Trophoblast cell (in vitro differentiated cells and primary cell): ENCODE results near the gene ELAC1.

Experiments
- DNase-seq, 2 donors: peaks; one replicate each; pipeline ENCODE4 v3.0.0-alpha.2; 2016
- H2AFZ ChIP-seq: 2 replicates; pipeline ENCODE4 v1.6.1; 2013; ENCODE audit warnings: low read length, moderate library complexity, mild to moderate bottlenecking; ENCODE audit not compliant: insufficient read depth, poor library complexity
- H2AK5ac ChIP-seq: 2 replicates; pipeline ENCODE4 v1.6.1; 2013; ENCODE audit warnings: mild to moderate bottlenecking, low read length
- H2BK120ac ChIP-seq: 2 replicates; pipeline ENCODE4 v1.6.1; 2013; ENCODE audit warnings: low read length, mild to moderate bottlenecking, moderate library complexity; ENCODE audit not compliant: insufficient read depth, poor library complexity
- H2BK12ac ChIP-seq: 2 replicates; pipeline ENCODE4 v1.6.1; 2013; ENCODE audit warnings: mild to moderate bottlenecking, low read length, moderate library complexity
- H2BK5ac ChIP-seq: 2 replicates; pipeline ENCODE4 v1.6.1; 2013; ENCODE audit warnings: low read length, low read depth, moderate library complexity, mild to moderate bottlenecking; ENCODE audit not compliant: poor library complexity
- H3K14ac ChIP-seq: 2 replicates; pipeline ENCODE4 v1.6.1; 2013; ENCODE audit warnings: mild to moderate bottlenecking, low read length
- H3K18ac ChIP-seq: 2 replicates; pipeline ENCODE4 v1.6.1; 2013; ENCODE audit warnings: mild to moderate bottlenecking, low read length
- H3K23ac ChIP-seq: 2 replicates; pipeline ENCODE4 v1.6.1; 2013; ENCODE audit warnings: low read length
- H3K27ac ChIP-seq: 2 replicates; pipeline ENCODE4 v1.5.1; 2013; ENCODE audit warnings: low read depth, mild to moderate bottlenecking, inconsistent platforms, low read length, moderate library complexity
- H3K27me3 ChIP-seq: 2 replicates; pipeline ENCODE4 v1.6.1; 2013; ENCODE audit warnings: inconsistent platforms, mild to moderate bottlenecking, low read length, moderate library complexity; ENCODE audit not compliant: insufficient read depth
- H3K36me3 ChIP-seq, 2 experiments: 1 replicate in 1 of 2; 2 replicates in 1 of 2; pipeline ENCODE4 v1.6.1; 2013; ENCODE audit warnings: low read length in 2 of 2, mild to moderate bottlenecking in 2 of 2, moderate library complexity in 1 of 2; ENCODE audit not compliant: insufficient read depth in 2 of 2, control insufficient read depth in 1 of 2
- H3K4ac ChIP-seq: 2 replicates; pipeline ENCODE4 v1.6.1; 2013; ENCODE audit warnings: low read depth, mild to moderate bottlenecking, low read length, moderate library complexity
- H3K4me1 ChIP-seq, 2 experiments: 1 replicate in 1 of 2; 2 replicates in 1 of 2; pipeline ENCODE4 v1.6.1; 2013; ENCODE audit warnings: low read length in 2 of 2, mild to moderate bottlenecking in 2 of 2, moderate library complexity in 1 of 2; ENCODE audit not compliant: insufficient read depth in 2 of 2, control insufficient read depth in 1 of 2
- H3K4me2 ChIP-seq: 2 replicates; pipeline ENCODE4 v1.6.1; 2013; ENCODE audit warnings: inconsistent platforms, mild to moderate bottlenecking, low read length, moderate library complexity
- H3K4me3 ChIP-seq: 2 replicates; pipeline ENCODE4 v1.5.1; 2013; ENCODE audit warnings: mild to moderate bottlenecking, low read depth, low read length, inconsistent platforms
- H3K79me1 ChIP-seq: one replicate; pipeline ENCODE4 v1.6.1; 2013; ENCODE audit warnings: low read length
- H3K79me2 ChIP-seq: 2 replicates; pipeline ENCODE4 v1.6.1; 2013; ENCODE audit warnings: low read length, mild to moderate bottlenecking; ENCODE audit not compliant: control insufficient read depth, insufficient read depth, poor library complexity
- H3K9ac ChIP-seq: 2 replicates; pipeline ENCODE4 v1.6.1; 2013; ENCODE audit warnings: mild to moderate bottlenecking, low read length
- H3K9me3 ChIP-seq: 2 replicates; pipeline ENCODE4 v1.6.1; 2013; ENCODE audit warnings: low read depth, mild to moderate bottlenecking, control low read depth, inconsistent platforms, low read length; ENCODE audit not compliant: insufficient read depth
- H4K12ac ChIP-seq: 2 replicates; pipeline ENCODE4 v1.6.1; 2013; ENCODE audit warnings: low read depth, mild to moderate bottlenecking, low read length, moderate library complexity
- H4K8ac ChIP-seq: 2 replicates; pipeline ENCODE4 v1.6.1; 2013; ENCODE audit warnings: low read depth, mild to moderate bottlenecking, low read length, moderate library complexity
- H4K91ac ChIP-seq: one replicate; pipeline ENCODE4 v1.6.1; 2013; ENCODE audit warnings: low read depth, mild to moderate bottlenecking, low read length, moderate library complexity
- WGBS: extraction: QIAGEN DNeasy Blood & Tissue Kit; methylation state at CpG from one replicate; pipeline ENCODE4 v1.1.7; 2013; ENCODE audit warnings: missing lambda C conversion rate; ENCODE audit not compliant: insufficient read length, insufficient coverage; ENCODE audit errors: extremely low coverage; 5-methylcytosine and 5-hydroxymethylcytosine counted together

The ELAC1 gene

DNA sequence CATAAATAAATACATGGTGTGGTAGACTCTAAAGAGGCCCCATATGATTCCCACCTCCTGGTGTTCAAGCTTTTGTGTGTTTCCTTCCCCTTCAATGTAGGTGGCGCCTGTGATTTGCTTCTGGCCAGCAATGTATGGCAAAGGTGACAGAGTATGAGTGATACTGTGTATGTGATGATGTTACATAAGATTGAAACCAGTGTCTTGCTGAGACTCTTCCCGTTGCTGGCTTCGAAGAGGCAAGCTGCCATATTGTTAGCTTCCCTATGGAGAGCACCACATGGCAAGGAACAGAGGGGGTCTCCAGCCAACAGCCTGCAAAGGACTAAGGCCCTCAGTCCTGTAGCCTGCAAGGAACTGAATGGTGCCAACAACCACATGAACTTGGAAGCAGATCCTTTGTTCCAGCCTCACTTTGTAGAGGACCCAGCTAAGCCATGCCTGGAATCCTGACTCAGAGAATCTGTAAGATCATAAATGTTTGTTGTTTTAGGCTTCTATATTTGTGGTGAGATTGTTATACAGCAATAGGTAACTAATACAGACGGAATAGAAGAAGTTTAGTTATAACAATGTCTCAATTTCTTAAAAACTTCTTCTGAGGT, 60.5 kb downstream of the ELAC1 start:
- Histone ChIP-seq H3K79me1 (peaks cover 12% of the 10 kb centered on the region), H3K36me3 (peaks cover 0 to 2% of the 10 kb centered on the region in 2 experiments), H3K9me3 (no peaks in the 10 kb centered on the region), H3K4me3 (no peak overlapping the region), H3K4me1 (peaks cover 10 to 13% of the 10 kb centered on the region in 2 experiments), H2BK5ac (no peak overlapping the region), H4K12ac (no peak overlapping the region), H3K4ac (no peak overlapping the region), H4K91ac (no peak overlapping the region), H2AFZ (no peak overlapping the region), H2BK120ac (no peak overlapping the region), H2BK12ac (peak overlapping the region; percentile 5), H3K23ac (no peak overlapping the region), H3K4me2 (no peak overlapping the region), H3K27ac (no peak overlapping the region), H2AK5ac (no peak overlapping the region), H3K27me3 (no peaks in the 10 kb centered on the region), H3K14ac (no peak overlapping the region), H3K18ac (peak overlapping the region; percentile 13), H3K9ac (no peak overlapping the region), H4K8ac (peak overlapping the region; percentile 5), H3K79me2 (peaks cover 12% of the 10 kb centered on the region)
- no CpG with 5 or more reads among the region's 4 CpGs for WGBS
- peak in 1 of 2 donors; percentile 56 for DNase-seq

DNA sequence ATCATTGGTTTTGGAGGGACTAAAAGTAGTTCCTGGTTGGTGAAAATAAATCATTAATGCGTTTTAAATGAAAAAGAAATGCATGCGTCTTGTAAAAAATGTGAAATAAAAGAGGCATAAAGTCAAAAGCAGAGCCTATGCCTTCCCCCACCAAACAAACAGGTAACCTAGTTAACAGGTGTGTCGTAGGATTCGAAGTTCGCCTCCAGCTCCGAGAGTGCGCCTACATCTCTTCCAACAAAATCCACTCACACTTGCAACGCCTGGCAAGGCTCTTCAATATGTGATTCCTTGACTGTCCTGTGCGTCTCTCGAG, 61.5 kb downstream of the ELAC1 start:
- H3K18ac ChIP-seq, result peak overlapping the region; percentile 93
- H3K9ac ChIP-seq, result peak overlapping the region; percentile 75
- H3K27me3 ChIP-seq, result no peaks in the 10 kb centered on the region
- WGBS, result no CpG with 5 or more reads among the region's 10 CpGs
- H3K4me3 ChIP-seq, result peak overlapping the region; percentile 56
- no peak overlapping the region for H3K23ac ChIP-seq
- peak overlapping the region; percentile 87 for H4K8ac ChIP-seq
- peaks cover 10 to 13% of the 10 kb centered on the region in 2 experiments for H3K4me1 ChIP-seq
- peaks cover 2 to 3% of the 10 kb centered on the region in 2 experiments for H3K36me3 ChIP-seq
- peak overlapping the region; percentile 80 for H3K14ac ChIP-seq
- peaks cover 15% of the 10 kb centered on the region for H3K79me2 ChIP-seq
- peak overlapping the region; percentile 77 for H2BK120ac ChIP-seq
- peak overlapping the region; percentile 89 for H2BK5ac ChIP-seq
- no peak for DNase-seq
- no peaks in the 10 kb centered on the region for H3K9me3 ChIP-seq
- H3K27ac ChIP-seq, result peak overlapping the region; percentile 71
- peak overlapping the region; percentile 86 for H4K91ac ChIP-seq
- peak overlapping the region; percentile 73 for H3K4ac ChIP-seq
- H2AFZ ChIP-seq, result peak overlapping the region; percentile 77
- H3K4me2 ChIP-seq, result peak overlapping the region; percentile 72
- peak overlapping the region; percentile 76 for H2BK12ac ChIP-seq
- peaks cover 12% of the 10 kb centered on the region for H3K79me1 ChIP-seq
- H2AK5ac ChIP-seq, result peak overlapping the region; percentile 85
- H4K12ac ChIP-seq, result peak overlapping the region; percentile 98

DNA sequence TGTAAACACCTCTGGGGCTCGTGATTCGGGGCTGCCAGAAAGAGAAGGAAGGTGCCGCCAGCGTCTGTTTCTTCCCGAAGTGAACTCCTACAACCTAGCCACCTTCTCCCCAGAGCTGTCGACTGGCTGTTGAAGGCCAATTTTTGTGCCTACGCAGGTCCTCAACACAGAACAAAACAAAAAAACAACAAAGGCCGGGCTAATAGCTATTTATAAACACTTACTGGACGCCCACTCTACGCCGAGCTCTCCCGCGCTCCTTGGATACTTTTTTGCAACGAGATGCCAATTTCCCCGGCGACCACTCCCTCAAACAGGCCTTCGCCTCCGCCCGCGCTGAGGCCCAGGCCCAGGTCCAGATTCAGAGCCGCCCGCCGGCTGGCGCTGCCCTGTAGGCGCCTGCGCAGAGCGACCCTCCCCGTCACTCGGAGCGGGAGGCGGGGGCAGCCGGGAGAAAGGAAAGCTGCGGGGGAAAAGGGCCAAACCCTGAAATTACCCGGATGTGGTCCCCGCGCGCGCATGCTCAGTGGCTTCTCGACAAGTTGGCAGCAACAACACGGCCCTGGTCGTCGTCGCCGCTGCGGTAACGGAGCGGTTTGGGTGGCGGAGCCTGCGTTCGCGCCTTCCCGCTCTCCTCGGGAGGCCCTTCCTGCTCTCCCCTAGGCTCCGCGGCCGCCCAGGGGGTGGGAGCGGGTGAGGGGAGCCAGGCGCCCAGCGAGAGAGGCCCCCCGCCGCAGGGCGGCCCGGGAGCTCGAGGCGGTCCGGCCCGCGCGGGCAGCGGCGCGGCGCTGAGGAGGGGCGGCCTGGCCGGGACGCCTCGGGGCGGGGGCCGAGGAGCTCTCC, 62.1 kb downstream of the ELAC1 start, which contains the start of gene SMAD4:
SMAD4 (plus strand) TSS at position 520 of the 843 bp plus-strand sequence. CDS start 16,834 bp downstream, outside the sequence.
- H3K18ac ChIP-seq, result peak within 1 kb of the TSS; percentile 97
- H2AK5ac ChIP-seq, result peak within 1 kb of the TSS; percentile 85
- peak; percentile 96 to 99 for DNase-seq
- H3K79me2 ChIP-seq, result peaks cover 20% of the 10 kb centered on the region
- H3K4me3 ChIP-seq, result peak within 1 kb of the TSS; percentile 91
- H3K9me3 ChIP-seq, result no peaks in the 10 kb centered on the region
- peak within 1 kb of the TSS; percentile 96 for H3K14ac ChIP-seq
- H4K12ac ChIP-seq, result peak within 1 kb of the TSS; percentile 98
- peak within 1 kb of the TSS; percentile 97 for H4K8ac ChIP-seq
- H3K36me3 ChIP-seq, result peaks cover 5 to 6% of the 10 kb centered on the region in 2 experiments
- H3K4ac ChIP-seq, result peak within 1 kb of the TSS; percentile 93
- no peaks in the 10 kb centered on the region for H3K27me3 ChIP-seq
- H3K4me2 ChIP-seq, result peak within 1 kb of the TSS; percentile 78
- H2BK5ac ChIP-seq, result peak within 1 kb of the TSS; percentile 91
- peak within 1 kb of the TSS; percentile 97 for H2AFZ ChIP-seq
- H2BK12ac ChIP-seq, result peak within 1 kb of the TSS; percentile 76
- peaks cover 12% of the 10 kb centered on the region for H3K79me1 ChIP-seq
- WGBS, result no CpG with 5 or more reads among the region's 79 CpGs
- peak within 1 kb of the TSS; percentile 94 for H4K91ac ChIP-seq
- H3K9ac ChIP-seq, result peak within 1 kb of the TSS; percentile 95
- H3K27ac ChIP-seq, result peak within 1 kb of the TSS; percentile 94
- no peak within 1 kb of the TSS for H3K23ac ChIP-seq
- peak within 1 kb of the TSS; percentile 85 for H2BK120ac ChIP-seq
- peaks cover 10 to 13% of the 10 kb centered on the region in 2 experiments for H3K4me1 ChIP-seq

DNA sequence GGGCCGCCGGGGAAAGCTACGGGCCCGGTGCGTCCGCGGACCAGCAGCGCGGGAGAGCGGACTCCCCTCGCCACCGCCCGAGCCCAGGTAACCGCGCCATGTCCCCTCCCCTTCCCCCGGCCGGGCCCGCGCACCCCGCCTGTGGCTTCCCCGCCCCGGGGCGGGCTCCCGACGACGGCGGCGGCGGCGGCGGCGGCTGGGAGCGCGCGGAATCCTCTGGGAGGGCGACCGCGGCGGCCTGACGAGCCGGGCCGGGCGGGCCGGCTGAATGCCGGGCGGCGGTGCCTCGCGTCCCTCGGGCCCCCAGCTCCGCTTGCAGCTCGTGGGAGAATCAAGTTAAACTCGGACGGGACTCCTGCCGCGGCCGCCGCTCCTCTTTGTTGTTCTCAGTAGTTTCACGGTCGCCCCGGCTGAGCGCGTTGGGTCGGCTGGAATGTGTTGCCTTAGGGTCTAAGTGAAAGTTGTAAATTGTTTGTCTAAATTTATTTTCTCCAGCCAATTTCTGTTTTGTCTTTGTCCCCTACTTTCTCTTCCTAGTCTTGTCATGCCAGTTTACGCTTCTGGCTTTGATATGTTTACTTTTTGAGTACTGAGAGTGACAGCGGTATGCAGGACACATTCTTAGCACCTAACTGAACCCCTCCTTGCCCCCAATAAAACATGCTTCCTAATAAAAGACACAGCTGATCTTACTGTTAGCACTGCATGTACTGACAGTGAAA, 62.9 kb downstream of the ELAC1 start:
- peak overlapping the region; percentile 97 for H3K18ac ChIP-seq
- peak overlapping the region; percentile 91 for H3K4me3 ChIP-seq
- no CpG with 5 or more reads among the region's 66 CpGs for WGBS
- no peak overlapping the region for H2AK5ac ChIP-seq
- peak overlapping the region; percentile 85 for H2BK120ac ChIP-seq
- peaks cover 10 to 13% of the 10 kb centered on the region in 2 experiments for H3K4me1 ChIP-seq
- H2BK5ac ChIP-seq, result peak overlapping the region; percentile 91
- H3K27me3 ChIP-seq, result no peaks in the 10 kb centered on the region
- peaks cover 20% of the 10 kb centered on the region for H3K79me2 ChIP-seq
- peak overlapping the region; percentile 78 for H3K4me2 ChIP-seq
- peak overlapping the region; percentile 96 for H3K14ac ChIP-seq
- peak overlapping the region; percentile 97 for H2AFZ ChIP-seq
- no peak overlapping the region for H3K23ac ChIP-seq
- H2BK12ac ChIP-seq, result no peak overlapping the region
- H3K4ac ChIP-seq, result peak overlapping the region; percentile 93
- H4K12ac ChIP-seq, result peak overlapping the region; percentile 50
- H3K27ac ChIP-seq, result peak overlapping the region; percentile 94
- no peaks in the 10 kb centered on the region for H3K9me3 ChIP-seq
- peaks cover 12% of the 10 kb centered on the region for H3K79me1 ChIP-seq
- H4K91ac ChIP-seq, result peak overlapping the region; percentile 94
- DNase-seq, result peak; percentile 48 to 73
- peak overlapping the region; percentile 95 for H3K9ac ChIP-seq
- H4K8ac ChIP-seq, result peak overlapping the region; percentile 97
- H3K36me3 ChIP-seq, result peaks cover 5 to 6% of the 10 kb centered on the region in 2 experiments
